Measurements from ENCODE around the gene ANKS1A. TPM values are rescaled to one million over a fixed set of nuclear protein-coding genes. Genes with fewer than 3 reads are reported as not detected.

The ANKS1A gene
- total and polyA plus RNA-seq, 2 experiments from 2014 or later, result 3.2 to 4.4 TPM

DNA sequence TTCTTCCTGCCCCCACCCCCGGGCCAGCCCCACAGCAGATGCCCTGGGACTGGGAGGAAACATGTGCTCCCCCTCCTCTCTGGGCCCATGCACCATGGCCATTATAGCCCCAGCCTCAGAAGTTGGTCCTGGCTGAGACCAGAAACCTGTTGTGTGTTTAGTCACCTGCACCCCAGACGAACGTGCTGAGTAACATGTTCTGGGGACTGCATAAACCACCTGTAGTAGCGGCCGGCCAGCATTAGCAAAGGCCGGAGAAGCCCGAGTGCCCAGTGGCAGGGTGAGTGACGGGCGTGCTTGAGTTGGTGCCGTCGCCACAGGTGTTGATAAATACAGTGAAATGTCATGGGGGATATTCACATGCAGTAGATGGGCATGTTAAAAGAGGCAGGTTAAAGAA, 178.2 kb downstream of the ANKS1A start:
- H3K9me3 ChIP-seq (ENCODE audit: low read depth), result no peaks in the 10 kb centered on the region
- H4K20me1 ChIP-seq (ENCODE audit: insufficient read depth), result no peaks in the 10 kb centered on the region
- TF ChIP-seq EZH2phosphoT487 (IDR thresholded peaks at IDR 0.05; ENCODE audit: insufficient read depth, low read depth), result no peak
- TF ChIP-seq EZH2 (IDR thresholded peaks at IDR 0.05; ENCODE audit: insufficient read depth, poor library complexity, severe bottlenecking), result no peak
- H3F3A ChIP-seq (ENCODE audit: insufficient read depth), result no peaks in the 10 kb centered on the region
- H3K4me3 ChIP-seq, result no peak overlapping the region
- H3K4me1 ChIP-seq (ENCODE audit: insufficient read depth), result no peaks in the 10 kb centered on the region
- no peaks in the 10 kb centered on the region for H3K9me2 ChIP-seq (ENCODE audit: insufficient read depth)
- H2AFZ ChIP-seq, result no peak overlapping the region
- no peaks in the 10 kb centered on the region for H3K36me3 ChIP-seq (ENCODE audit: low read depth)
- no peak overlapping the region for H3K9ac ChIP-seq
- 94% methylated on average over 11 of the region's 11 CpGs for whole genome bisulfite sequencing, 2 experiments (ENCODE audit: low coverage in 1 of 2, low lambda C conversion rate in 2 of 2, missing lambda C conversion rate in 2 of 2)
- in situ Hi-C loops (cut with MboI), result no loop called here
- no peaks in the 10 kb centered on the region for H3K79me2 ChIP-seq (ENCODE audit: insufficient read depth)
- no peak for DNase-seq
- no peak overlapping the region for H3K4me2 ChIP-seq (ENCODE audit: unreplicated experiment)
- H3K27ac ChIP-seq, result no peak overlapping the region
- H3K27me3 ChIP-seq (replicated peaks; ENCODE audit: insufficient read depth), result no peaks in the 10 kb centered on the region

DNA sequence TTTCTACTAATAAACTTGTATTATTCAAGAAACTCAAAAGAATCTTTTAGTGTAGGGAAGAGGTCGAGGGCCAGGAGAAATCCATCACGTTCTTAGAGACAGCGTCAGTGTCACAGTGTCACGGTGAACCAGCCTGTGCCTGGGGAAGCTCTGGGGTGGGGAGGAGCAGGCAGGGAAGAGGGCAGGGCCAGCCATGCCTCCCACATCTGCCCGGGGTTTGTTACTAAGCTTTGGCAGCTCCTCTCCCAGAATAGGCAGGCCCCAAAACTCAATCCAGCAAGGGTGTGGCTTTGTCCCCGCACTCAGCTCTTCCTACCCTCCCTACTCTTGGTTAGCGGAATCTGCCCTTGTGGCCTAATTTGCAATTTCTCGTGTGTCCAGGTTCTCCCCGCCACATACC, 179.2 kb downstream of the ANKS1A start:
- no peak overlapping the region for H3K4me3 ChIP-seq
- no peaks in the 10 kb centered on the region for H3K27me3 ChIP-seq (replicated peaks; ENCODE audit: insufficient read depth)
- H3K4me2 ChIP-seq (ENCODE audit: unreplicated experiment), result no peak overlapping the region
- no peaks in the 10 kb centered on the region for H3K9me2 ChIP-seq (ENCODE audit: insufficient read depth)
- H3K9ac ChIP-seq, result no peak overlapping the region
- H3K79me2 ChIP-seq (ENCODE audit: insufficient read depth), result no peaks in the 10 kb centered on the region
- H2AFZ ChIP-seq, result no peak overlapping the region
- no peaks in the 10 kb centered on the region for H3K9me3 ChIP-seq (ENCODE audit: low read depth)
- in situ Hi-C loops (cut with MboI), result no loop called here
- H3K27ac ChIP-seq, result no peak overlapping the region
- WGBS, 2 experiments (ENCODE audit: low coverage in 1 of 2, low lambda C conversion rate in 2 of 2, missing lambda C conversion rate in 2 of 2), result 41 to 45% methylated on average over 8 to 9 of the region's 9 CpGs
- H4K20me1 ChIP-seq (ENCODE audit: insufficient read depth), result no peaks in the 10 kb centered on the region
- H3K36me3 ChIP-seq (ENCODE audit: low read depth), result no peaks in the 10 kb centered on the region
- no peak for DNase-seq
- no peak for TF ChIP-seq EZH2 (IDR thresholded peaks at IDR 0.05; ENCODE audit: insufficient read depth, poor library complexity, severe bottlenecking)
- TF ChIP-seq EZH2phosphoT487 (IDR thresholded peaks at IDR 0.05; ENCODE audit: insufficient read depth, low read depth), result no peak
- H3F3A ChIP-seq (ENCODE audit: insufficient read depth), result no peaks in the 10 kb centered on the region
- H3K4me1 ChIP-seq (ENCODE audit: insufficient read depth), result no peaks in the 10 kb centered on the region

DNA sequence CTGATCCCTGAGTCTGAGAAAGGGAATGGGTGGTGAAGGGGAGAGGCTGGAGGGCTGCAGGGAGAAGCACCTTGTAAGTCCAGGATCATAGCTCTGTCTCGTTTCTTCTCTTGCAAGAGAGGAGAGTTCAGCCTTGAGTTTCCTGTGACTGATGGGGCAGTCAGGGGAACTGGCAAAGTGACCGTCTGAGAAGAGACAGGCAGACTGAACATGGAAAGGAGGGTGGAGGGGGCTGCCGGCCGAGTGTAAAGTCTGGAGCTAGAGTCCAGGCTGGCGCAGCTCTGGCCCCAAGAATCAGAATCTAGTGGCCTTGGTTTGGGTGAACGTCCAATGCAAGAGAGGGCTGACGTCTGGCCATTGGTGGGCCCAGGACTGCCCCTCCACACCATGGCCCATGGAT, 179.6 kb downstream of the ANKS1A start:
- Histone ChIP-seq H3K27me3 (replicated peaks; ENCODE audit: insufficient read depth) (no peaks in the 10 kb centered on the region), H4K20me1 (ENCODE audit: insufficient read depth) (no peaks in the 10 kb centered on the region), H3K4me3 (no peak overlapping the region), H3K9ac (no peak overlapping the region), H3K79me2 (ENCODE audit: insufficient read depth) (no peaks in the 10 kb centered on the region), H3K36me3 (ENCODE audit: low read depth) (no peaks in the 10 kb centered on the region), H3K9me2 (ENCODE audit: insufficient read depth) (no peaks in the 10 kb centered on the region), H3K4me2 (ENCODE audit: unreplicated experiment) (no peak overlapping the region), H3K4me1 (ENCODE audit: insufficient read depth) (no peaks in the 10 kb centered on the region), H3K9me3 (ENCODE audit: low read depth) (no peaks in the 10 kb centered on the region), H3F3A (ENCODE audit: insufficient read depth) (no peaks in the 10 kb centered on the region), H3K27ac (no peak overlapping the region), H2AFZ (no peak overlapping the region)
- DNase-seq, result no peak
- in situ Hi-C loops (cut with MboI), result no loop called here
- no peak for TF ChIP-seq EZH2phosphoT487 (IDR thresholded peaks at IDR 0.05; ENCODE audit: insufficient read depth, low read depth)
- no peak for TF ChIP-seq EZH2 (IDR thresholded peaks at IDR 0.05; ENCODE audit: insufficient read depth, poor library complexity, severe bottlenecking)
- 66 to 67% methylated on average over 7 of the region's 7 CpGs for WGBS, 2 experiments (ENCODE audit: low coverage in 1 of 2, low lambda C conversion rate in 2 of 2, missing lambda C conversion rate in 2 of 2)

DNA sequence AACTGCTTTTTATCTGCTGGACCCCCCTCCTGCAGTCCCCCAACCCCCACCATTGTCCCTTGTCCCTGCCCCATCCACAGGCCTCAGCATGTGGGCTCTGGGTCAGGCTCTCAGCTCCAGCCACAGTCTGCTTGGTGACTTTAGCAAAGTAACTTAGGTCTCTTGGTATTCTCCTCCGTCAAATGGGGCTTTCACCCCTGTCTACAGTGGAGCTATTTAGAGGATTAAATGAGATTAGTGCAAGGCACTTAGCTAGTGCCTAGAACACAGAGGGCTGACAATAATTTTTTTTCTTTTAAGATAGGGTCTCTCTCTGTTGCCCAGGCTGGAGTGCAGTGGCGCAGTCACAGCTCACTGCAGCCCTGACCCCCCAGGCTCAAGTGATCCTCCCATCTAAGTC, 180.2 kb downstream of the ANKS1A start:
- Histone ChIP-seq H3K9me3 (ENCODE audit: low read depth) (no peaks in the 10 kb centered on the region), H3K4me3 (no peak overlapping the region), H3K27ac (no peak overlapping the region), H3K4me1 (ENCODE audit: insufficient read depth) (no peaks in the 10 kb centered on the region), H2AFZ (no peak overlapping the region), H3F3A (ENCODE audit: insufficient read depth) (no peaks in the 10 kb centered on the region), H3K36me3 (ENCODE audit: low read depth) (no peaks in the 10 kb centered on the region), H3K9ac (no peak overlapping the region), H3K9me2 (ENCODE audit: insufficient read depth) (no peaks in the 10 kb centered on the region), H4K20me1 (ENCODE audit: insufficient read depth) (no peaks in the 10 kb centered on the region), H3K79me2 (ENCODE audit: insufficient read depth) (no peaks in the 10 kb centered on the region), H3K27me3 (replicated peaks; ENCODE audit: insufficient read depth) (no peaks in the 10 kb centered on the region), H3K4me2 (ENCODE audit: unreplicated experiment) (no peak overlapping the region)
- in situ Hi-C loops (cut with MboI), result no loop called here
- WGBS, 2 experiments (ENCODE audit: low coverage in 1 of 2, low lambda C conversion rate in 2 of 2, missing lambda C conversion rate in 2 of 2), result 100% methylated on average over 2 of the region's 2 CpGs
- no peak for DNase-seq
- TF ChIP-seq EZH2 (IDR thresholded peaks at IDR 0.05; ENCODE audit: insufficient read depth, poor library complexity, severe bottlenecking), result no peak
- TF ChIP-seq EZH2phosphoT487 (IDR thresholded peaks at IDR 0.05; ENCODE audit: insufficient read depth, low read depth), result no peak

DNA sequence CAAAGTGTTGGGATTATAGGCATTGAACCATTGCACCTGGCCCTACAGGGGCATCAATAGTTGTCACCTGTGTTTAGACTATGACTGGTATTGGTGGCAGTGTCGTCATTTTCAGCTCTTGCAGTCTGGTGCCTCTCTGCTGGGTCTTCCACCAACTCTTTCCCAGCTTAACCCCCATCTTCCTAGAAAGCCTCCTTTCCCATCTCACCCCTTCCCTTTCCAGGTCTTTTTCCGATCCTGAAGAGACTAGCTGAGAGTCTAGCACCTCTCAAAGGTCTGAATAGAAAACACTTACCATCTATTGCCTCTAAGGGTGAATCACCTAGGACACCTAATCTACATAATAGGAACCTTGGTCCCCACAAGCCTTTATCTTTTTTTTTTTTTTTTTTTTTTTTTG, 181.1 kb downstream of the ANKS1A start:
- no peaks in the 10 kb centered on the region for H3F3A ChIP-seq (ENCODE audit: insufficient read depth)
- no peaks in the 10 kb centered on the region for H3K27me3 ChIP-seq (replicated peaks; ENCODE audit: insufficient read depth)
- TF ChIP-seq EZH2 (IDR thresholded peaks at IDR 0.05; ENCODE audit: insufficient read depth, poor library complexity, severe bottlenecking) (no peak), EZH2phosphoT487 (IDR thresholded peaks at IDR 0.05; ENCODE audit: insufficient read depth, low read depth) (no peak)
- no peaks in the 10 kb centered on the region for H3K79me2 ChIP-seq (ENCODE audit: insufficient read depth)
- H3K9me2 ChIP-seq (ENCODE audit: insufficient read depth), result no peaks in the 10 kb centered on the region
- no peaks in the 10 kb centered on the region for H3K36me3 ChIP-seq (ENCODE audit: low read depth)
- H3K4me2 ChIP-seq (ENCODE audit: unreplicated experiment), result no peak overlapping the region
- no peak overlapping the region for H3K27ac ChIP-seq
- no peaks in the 10 kb centered on the region for H4K20me1 ChIP-seq (ENCODE audit: insufficient read depth)
- H3K9ac ChIP-seq, result no peak overlapping the region
- H2AFZ ChIP-seq, result no peak overlapping the region
- H3K9me3 ChIP-seq (ENCODE audit: low read depth), result no peaks in the 10 kb centered on the region
- WGBS, 2 experiments (ENCODE audit: low coverage in 1 of 2, low lambda C conversion rate in 2 of 2, missing lambda C conversion rate in 2 of 2), result 89 to 96% methylated on average over 2 of the region's 2 CpGs
- in situ Hi-C loops (cut with MboI), result no loop called here
- DNase-seq, result no peak
- no peak overlapping the region for H3K4me3 ChIP-seq
- H3K4me1 ChIP-seq (ENCODE audit: insufficient read depth), result no peaks in the 10 kb centered on the region
